ENCODE data around the gene NT5C2.

Gene NT5C2

DNA sequence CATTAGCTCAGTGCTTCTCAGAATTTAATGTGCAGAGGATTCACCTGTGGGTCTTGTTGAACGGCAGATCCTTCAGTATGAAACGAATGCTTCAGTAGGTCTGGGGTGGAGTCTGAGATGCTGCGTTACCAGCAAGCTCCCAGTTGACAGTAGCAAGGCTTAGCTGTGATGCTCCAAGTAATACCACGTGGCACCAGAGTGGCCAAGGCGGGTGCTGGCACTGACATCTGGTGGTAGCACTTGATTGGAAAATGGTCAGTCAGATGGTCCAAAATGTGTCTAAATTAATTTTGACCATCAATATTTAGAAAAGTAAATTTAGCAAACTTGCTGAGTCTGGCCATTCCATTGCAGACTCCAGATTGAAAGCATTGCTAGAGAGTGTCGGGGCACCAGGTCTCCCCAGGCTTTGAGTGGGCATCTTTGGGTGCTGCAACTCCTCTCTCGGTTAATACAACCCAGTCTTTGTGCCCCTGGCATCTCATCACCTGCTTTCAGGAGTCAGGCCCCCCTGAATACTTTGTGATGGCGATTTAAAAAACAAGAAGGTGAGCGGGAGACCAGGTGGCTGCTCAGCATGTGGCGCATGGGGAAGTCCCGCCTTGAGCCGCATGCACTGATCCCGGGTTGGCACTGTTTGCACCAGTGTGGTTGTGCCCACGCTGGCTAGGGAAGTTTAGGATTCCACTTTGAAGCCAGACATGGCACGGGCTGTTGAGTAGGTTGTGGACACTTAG is 130.1 kb downstream of the NT5C2 start:
- DNase-seq (ENCODE audit: low read depth in 2 of 2): no peak

DNA sequence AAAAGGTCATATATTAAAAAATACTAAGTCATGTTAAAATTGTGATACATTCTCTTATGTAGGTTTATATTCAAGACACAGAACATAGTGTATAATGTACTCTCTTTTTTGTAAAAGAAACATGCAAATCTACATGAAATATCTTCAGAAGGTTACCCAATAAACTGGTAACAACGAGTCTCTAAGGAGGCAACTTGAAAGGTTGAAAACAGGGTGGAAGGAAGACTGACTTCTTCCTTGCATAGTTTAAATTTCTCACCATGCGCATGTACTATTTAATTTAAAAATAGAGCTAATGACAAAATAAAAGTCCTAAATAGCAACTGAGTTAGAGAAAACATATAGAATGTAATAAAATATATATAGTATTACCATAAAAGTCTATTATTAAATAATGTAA is 132.5 kb downstream of the NT5C2 start:
- no peak for DNase-seq (ENCODE audit: low read depth in 2 of 2)

DNA sequence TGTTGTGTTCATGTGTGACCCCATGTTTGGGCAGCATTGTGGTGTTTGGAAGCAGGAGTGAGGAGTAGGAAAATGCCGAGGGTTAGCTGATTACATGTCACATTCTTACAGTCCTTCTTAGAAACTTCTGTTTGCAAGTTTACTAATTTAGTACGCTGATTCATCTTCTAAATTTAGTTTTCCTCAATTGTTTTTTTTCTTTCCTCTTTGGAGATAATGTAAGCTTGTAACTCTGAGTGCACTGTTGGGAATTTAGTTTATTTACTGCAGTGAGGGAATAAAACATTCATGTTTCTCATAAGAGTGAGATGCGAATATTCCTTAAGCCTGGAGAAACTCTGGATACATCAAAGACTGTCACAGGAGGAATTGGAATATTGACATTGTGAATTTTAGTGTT is 135.0 kb downstream of the NT5C2 start:
- DNase-seq (ENCODE audit: low read depth in 2 of 2): no peak

DNA sequence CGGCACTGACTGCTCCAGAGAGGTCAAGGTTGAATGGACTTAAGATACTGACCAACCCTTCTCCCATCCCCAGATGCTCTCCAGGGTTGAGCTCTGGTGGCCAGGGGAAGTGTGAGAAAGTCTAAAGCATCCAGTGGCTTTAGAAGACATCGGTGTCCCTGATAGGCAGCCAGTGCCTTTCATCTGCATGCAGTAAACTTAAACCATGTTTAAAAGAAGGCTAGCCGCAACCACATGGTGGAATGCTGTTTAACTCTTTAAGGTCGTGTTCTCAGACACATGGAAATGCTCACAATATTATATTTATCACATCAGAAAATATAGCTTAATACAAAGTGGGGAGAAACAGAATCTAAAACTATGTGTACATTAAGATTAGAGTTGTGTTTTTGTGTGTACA is 138.0 kb downstream of the NT5C2 start:
- DNase-seq (ENCODE audit: low read depth in 2 of 2): no peak

DNA sequence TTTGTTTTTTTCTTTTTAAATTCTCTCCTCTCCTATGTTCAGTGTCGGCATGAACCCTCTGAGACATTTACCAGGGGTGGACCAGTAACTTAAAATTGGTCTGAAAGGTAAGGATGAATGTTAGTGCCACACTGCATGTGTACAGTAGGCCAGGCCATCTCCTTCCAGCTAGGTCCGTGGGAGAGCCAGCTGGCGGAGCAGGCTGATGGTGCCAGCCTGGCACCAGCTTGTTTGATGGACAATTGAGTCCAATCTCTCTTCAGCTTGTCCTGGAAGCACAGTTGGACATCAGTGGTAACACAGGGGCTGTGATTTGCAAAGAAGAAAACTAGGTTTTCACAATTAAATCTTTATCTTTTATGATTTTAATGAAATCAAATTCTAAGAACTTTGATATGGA is 138.5 kb downstream of the NT5C2 start:
- DNase-seq (ENCODE audit: low read depth in 2 of 2): no peak

DNA sequence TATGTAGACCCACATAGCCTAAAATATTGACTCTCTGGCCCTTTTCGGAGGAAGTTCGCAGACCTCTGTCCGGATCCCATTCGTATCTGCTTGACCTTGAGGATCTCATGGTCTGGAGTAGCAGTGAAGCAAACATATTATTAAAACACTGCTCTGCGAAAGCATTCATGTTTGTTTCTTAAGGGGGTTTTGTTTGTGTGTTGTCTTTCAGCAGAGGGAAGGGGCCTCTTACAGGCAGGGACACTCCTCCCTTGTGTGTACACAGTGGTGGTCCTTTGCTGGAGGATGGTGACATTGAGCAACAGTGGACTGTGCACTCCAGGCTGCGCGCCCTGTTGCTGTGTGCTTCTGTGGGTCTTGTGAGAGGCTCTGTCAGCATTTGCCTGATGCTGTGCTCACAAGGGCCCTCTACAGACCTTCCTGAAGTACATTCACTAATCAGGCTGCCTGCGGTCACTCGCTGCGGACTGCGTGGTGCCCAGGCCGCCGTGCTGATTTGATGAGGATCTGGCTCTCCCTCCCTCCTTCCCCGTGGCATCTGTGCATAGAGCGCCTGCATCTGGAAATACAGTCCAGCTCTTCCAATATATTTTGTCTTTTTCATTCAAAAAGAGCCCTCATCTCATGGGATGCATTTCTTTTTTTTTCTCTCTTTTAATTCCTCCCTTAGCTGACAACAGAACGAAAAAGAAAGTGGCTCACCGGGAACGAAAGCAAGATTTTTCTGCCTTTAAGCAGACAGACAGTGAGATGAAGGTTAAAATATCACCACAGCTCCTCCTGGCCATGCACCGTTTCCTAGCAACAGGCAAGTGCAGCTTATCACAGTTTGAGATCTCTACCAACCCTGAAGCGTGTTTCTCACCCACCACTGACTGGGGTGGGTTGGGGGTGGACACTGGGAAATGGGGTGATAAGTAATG is 139.2 kb downstream of the NT5C2 start:
- no peak for DNase-seq (ENCODE audit: low read depth in 2 of 2)

DNA sequence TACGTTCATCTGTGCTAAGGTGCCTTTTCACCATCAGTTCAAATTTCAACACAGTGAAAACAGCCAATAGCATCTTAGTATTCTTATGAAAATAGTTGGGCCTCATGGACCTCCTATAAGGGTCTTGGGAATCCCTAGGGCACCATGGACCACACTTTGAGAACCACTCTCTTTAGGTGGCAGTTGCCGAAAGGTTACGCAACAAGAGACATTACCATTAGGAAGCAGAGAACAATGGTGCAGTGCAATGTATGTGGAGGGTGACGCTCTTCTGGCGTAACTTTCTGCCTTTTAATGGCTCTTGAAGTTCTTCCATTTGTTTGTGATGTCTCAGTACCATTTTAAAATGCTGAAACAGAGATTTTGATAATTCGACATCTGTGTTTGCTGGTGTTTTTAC is 143.8 kb downstream of the NT5C2 start:
- DNase-seq (ENCODE audit: low read depth in 2 of 2): no peak

DNA sequence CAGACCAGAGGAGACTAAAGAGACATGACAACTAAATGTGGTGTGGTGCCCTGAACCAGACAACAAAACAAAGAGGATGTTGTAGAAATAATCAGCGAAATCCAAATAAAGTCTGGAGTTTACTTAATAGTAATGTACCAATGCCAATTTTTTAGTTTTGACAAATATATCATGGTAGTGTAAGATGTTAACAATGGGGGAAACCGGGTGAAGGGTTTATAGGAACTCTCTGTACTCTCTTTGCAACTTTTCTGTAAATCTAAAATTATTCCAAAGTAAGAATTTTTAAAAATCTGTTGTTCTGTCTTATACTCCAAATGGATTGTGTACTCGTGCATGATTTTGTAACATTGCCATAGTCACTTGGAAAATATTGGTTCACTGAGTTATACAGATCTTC is 145.7 kb downstream of the NT5C2 start:
- no peak for DNase-seq (ENCODE audit: low read depth in 2 of 2)

DNA sequence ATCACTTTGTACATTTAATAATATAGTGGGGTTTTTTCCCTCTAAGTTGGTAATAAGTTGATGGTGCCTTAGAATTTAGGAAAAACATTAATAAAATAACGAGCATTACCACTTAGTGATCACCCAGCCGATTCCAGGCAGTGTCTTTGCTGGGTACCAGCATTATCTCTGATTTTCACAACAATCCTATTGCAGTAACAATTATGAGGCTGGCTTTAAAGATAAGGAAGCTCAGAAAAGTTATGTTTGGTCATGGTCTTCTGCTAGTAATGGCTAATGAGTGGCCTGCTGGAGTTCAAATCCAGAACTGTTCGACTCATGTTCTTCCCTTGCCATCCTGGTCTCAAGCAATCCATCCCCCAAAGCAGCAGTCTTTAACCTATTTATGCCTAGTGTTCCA is 147.1 kb downstream of the NT5C2 start:
- no peak for DNase-seq (ENCODE audit: low read depth in 2 of 2)

DNA sequence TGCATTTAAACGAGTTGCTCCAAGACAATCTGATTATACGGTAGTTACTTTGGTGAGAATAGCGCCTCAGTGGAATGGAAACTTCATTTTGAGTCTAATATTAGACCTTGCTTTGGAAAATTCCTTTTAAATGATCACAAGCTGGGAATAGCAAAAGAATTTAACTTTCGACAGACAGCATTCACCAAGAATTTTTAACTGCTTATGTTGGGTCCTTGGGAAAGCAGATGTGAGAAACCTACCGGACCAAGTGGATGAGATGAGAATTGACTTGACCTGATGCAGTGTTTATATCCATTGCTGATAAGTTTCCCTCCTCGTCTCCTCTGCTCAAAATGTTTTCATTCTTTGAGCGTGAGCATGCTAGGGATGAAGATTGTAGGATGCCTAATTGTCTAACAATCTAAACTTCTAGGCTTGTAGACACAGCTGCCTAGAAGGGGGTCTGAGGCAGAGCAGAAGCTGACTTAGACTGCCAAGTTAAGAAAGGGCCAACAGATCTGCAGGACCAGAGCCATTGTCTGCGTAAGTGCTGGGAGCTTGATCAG is 148.1 kb downstream of the NT5C2 start:
- no peak for DNase-seq (ENCODE audit: low read depth in 2 of 2)

DNA sequence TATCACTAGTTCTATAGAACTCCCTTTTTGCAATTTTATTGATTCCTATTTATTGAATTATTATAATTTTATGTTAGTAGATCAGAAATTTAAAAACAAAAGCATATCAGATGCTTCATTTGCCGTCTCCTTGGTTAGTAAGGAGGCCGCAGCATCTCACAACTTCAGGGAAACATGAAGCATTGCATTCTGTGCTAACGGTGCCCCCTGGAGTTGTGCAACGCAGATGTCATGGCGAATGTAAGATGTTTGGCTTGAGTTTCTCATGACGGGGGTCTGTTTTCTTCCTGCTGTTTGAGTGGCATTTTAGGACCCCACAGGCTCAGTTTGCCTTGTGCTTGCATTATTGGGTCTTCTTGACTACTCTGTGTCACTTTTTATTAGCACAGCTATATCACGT is 150.2 kb downstream of the NT5C2 start:
- no peak for DNase-seq (ENCODE audit: low read depth in 2 of 2)

DNA sequence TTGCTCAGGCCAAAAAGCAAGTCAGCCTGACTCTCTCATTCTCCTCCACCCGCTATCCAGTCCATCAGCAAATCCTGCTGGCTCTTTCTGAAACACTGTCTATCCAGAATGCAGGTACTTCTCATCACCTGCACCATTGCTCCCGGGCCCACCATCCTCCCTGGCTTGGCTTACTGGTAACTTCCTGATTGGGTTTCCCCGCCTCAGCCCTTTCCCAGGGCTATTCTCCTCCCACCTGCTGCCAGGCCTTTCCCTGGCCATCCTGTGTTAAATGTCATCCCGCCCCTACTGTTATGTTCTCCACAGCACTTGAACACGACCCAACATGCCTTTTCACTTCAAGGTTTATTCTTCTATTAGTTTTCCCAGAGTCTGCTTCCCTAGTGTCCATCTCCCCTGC is 150.9 kb downstream of the NT5C2 start:
- no peak for DNase-seq (ENCODE audit: low read depth in 2 of 2)

DNA sequence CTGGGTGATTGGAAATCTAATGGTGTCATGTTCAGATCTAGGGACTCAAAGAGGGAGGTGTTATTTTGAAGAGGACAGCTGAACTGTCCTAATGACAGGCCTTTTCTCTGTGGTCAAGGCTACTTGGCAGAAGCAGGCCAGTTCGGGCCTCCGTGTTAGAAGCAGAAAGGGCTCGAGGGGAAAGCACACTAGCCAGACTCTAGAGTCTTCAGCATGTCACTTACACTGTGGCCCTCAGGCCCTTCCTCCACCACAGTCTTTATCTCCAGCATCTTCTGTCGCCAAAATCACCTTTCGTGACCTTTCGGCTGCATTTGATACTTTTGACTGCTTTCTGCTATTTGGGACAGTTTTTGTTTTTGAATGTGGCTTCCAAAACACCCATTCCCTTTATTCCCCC is 151.7 kb downstream of the NT5C2 start:
- DNase-seq (ENCODE audit: low read depth in 2 of 2): no peak

DNA sequence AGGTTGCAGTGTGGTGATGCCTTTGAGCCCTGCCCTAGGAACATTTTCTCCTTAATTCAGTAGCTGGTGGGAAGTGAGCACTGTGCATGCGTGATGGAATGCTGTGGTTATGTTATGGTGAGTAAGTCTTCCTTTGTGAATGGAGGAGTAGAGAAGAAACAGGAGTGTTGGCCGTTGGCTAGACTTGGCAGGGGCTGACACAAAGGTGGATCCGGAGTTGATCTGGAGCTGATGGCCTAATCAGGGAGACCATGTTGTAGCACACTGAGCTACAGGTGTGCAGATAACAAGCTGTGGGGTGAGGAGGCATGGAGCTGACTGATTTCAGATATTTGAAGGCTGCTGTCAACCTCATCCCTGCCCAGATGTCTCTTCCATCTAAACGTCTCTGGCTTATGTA is 152.7 kb downstream of the NT5C2 start:
- no peak for DNase-seq (ENCODE audit: low read depth in 2 of 2)

DNA sequence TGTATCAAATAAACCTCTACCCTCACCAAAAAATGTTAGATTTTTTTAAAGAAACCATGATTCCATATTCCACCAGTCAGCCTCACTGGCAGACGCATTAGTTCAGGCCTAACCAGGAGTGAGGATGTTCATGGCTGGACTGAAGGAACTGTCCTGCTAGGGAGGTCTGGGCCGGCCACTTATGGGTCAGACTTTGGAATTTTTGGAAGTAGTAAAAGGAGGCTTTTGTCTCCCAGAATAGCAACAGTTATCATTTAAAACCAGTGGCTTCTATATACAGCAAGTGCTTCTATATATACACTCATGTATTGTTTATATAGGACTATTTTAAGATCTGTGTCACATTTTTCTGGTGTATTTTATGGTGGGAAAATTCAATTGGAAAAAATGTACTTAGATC is 154.5 kb downstream of the NT5C2 start:
- no peak for DNase-seq (ENCODE audit: low read depth in 2 of 2)
